Measurements from ENCODE around the gene SCARB1. TPM values are rescaled to one million over a fixed set of nuclear protein-coding genes. Genes with fewer than 3 reads are reported as not detected.

SCARB1 gene
- total and polyA plus RNA-seq, 9 donors, result 20.8 to 1,262 (median 81.7) TPM

GRCh38 chr12:124737772-124738635 lies 125.7 kb downstream of the SCARB1 start:
- TF ChIP-seq EP300 (IDR thresholded peaks at IDR 0.05) (no peak), CTCF (IDR thresholded peaks at IDR 0.05) (no peak), POLR2A (IDR thresholded peaks at IDR 0.05) (no peak)
- H3K27ac ChIP-seq, result no peak overlapping the region
- H3K4me1 ChIP-seq (ENCODE audit: insufficient read depth), result peaks cover 10% of the 10 kb centered on the region
- no peaks in the 10 kb centered on the region for H3K36me3 ChIP-seq
- DNase-seq, result no peak
- H3K4me3 ChIP-seq, result no peak overlapping the region
- intact Hi-C loops (cut with DNase I), result loop anchor here in 1 of 4 donors (10.0 kb wide), 1 partner anchor 163 kb away; no protein-coding TSS in a partner anchor
- 77 to 84% (median 79%) methylated on average over 14 to 15 of the region's 15 CpGs for WGBS, 3 donors
- no peaks in the 10 kb centered on the region for H3K27me3 ChIP-seq
- H3K9me3 ChIP-seq, result no peaks in the 10 kb centered on the region

GRCh38 chr12:124737040-124737419 lies 126.6 kb downstream of the SCARB1 start:
- intact Hi-C loops (cut with DNase I), result loop anchor here in 1 of 4 donors (10.0 kb wide), 1 partner anchor 162 kb away; no protein-coding TSS in a partner anchor
- TF ChIP-seq EP300 (IDR thresholded peaks at IDR 0.05) (no peak), CTCF (IDR thresholded peaks at IDR 0.05) (no peak), POLR2A (IDR thresholded peaks at IDR 0.05) (no peak)
- Histone ChIP-seq H3K36me3 (no peaks in the 10 kb centered on the region), H3K27me3 (no peaks in the 10 kb centered on the region), H3K4me1 (ENCODE audit: insufficient read depth) (peaks cover 13% of the 10 kb centered on the region), H3K4me3 (no peak overlapping the region), H3K27ac (no peak overlapping the region), H3K9me3 (no peaks in the 10 kb centered on the region)
- no peak for DNase-seq
- 79 to 94% (median 81%) methylated on average over 8 of the region's 8 CpGs for WGBS, 3 donors

- TF ChIP-seq CTCF (IDR thresholded peaks at IDR 0.05) (no peak), EP300 (IDR thresholded peaks at IDR 0.05) (no peak), POLR2A (IDR thresholded peaks at IDR 0.05) (no peak)
- DNase-seq, result no peak
- Histone ChIP-seq H3K27me3 (no peaks in the 10 kb centered on the region), H3K36me3 (no peaks in the 10 kb centered on the region), H3K9me3 (no peaks in the 10 kb centered on the region), H3K27ac (peak overlapping the region in 1 of 2 donors; percentile 23), H3K4me1 (ENCODE audit: insufficient read depth) (peaks cover 13% of the 10 kb centered on the region), H3K4me3 (no peak overlapping the region)
- WGBS, 3 donors, result 88 to 91% (median 89%) methylated on average over 27 of the region's 27 CpGs
- intact Hi-C loops (cut with DNase I), result loop anchor here in 1 of 4 donors (10.0 kb wide), 1 partner anchor 162 kb away; no protein-coding TSS in a partner anchor
Measured at GRCh38 chr12:124736115-124737039, 127.3 kb downstream of the SCARB1 start.

- Histone ChIP-seq H3K4me1 (ENCODE audit: insufficient read depth) (peaks cover 13% of the 10 kb centered on the region), H3K27me3 (no peaks in the 10 kb centered on the region), H3K27ac (no peak overlapping the region), H3K36me3 (no peaks in the 10 kb centered on the region), H3K4me3 (no peak overlapping the region), H3K9me3 (no peaks in the 10 kb centered on the region)
- no peak for DNase-seq
- intact Hi-C loops (cut with DNase I), result loop anchor here in 1 of 4 donors (10.0 kb wide), 1 partner anchor 160 kb away; no protein-coding TSS in a partner anchor
- 92 to 95% (median 92%) methylated on average over 22 of the region's 22 CpGs for WGBS, 3 donors
- TF ChIP-seq POLR2A (IDR thresholded peaks at IDR 0.05), result no peak
- TF ChIP-seq EP300 (IDR thresholded peaks at IDR 0.05), result no peak
- TF ChIP-seq CTCF (IDR thresholded peaks at IDR 0.05), result no peak
Measured at GRCh38 chr12:124734224-124734788, 129.4 kb downstream of the SCARB1 start.
